MCF 10A (cell line): ENCODE data around the gene OPN1MW. TPM values are rescaled to one million over a fixed set of nuclear protein-coding genes. Genes with fewer than 3 reads are reported as not detected.
"Not testable (repeated sequence)": the region's sequence is repeated elsewhere in the genome, so short reads cannot be mapped to it uniquely, and the experiment has no call there.

Experiments
- BruUV-seq: library from RNA; stranded (reverse); fragments of 400-500 nt; replicated peaks from 2 replicates; lab custom pipeline; 2021; lab: Mats Ljungman, UMichigan
- CTCF ChIA-PET: fragments of 300-600 bp; sonication (Branson Sonifier 250); formaldehyde crosslinking; extraction: SDS; loops from one replicate; lab custom pipeline; 2021; ENCODE audit warnings: antibody characterized with exemption, inconsistent platforms; lab: Yijun Ruan, JAX
- POLR2A ChIA-PET: fragments of 300-600, 350-650 bp; sonication (Branson Sonifier 250); formaldehyde crosslinking; extraction: SDS; loops from one replicate; lab custom pipeline; 2020; ENCODE audit warnings: antibody characterized with exemption, inconsistent platforms; lab: Yijun Ruan, JAX
- DNase-seq: peaks from one replicate; pipeline ENCODE4 v3.0.0-alpha.2; 2018; ENCODE audit not compliant: unreplicated experiment
- H3K27ac Mint-ChIP-seq: one replicate; pipeline ENCODE4 v1.8.0; 2022; ENCODE audit warnings: mild to moderate bottlenecking, low read depth, mixed read lengths; ENCODE audit not compliant: unreplicated experiment
- H3K27me3 Mint-ChIP-seq: one replicate; pipeline ENCODE4 v1.8.0; 2022; ENCODE audit warnings: mixed read lengths; ENCODE audit not compliant: insufficient read depth, unreplicated experiment
- H3K36me3 Mint-ChIP-seq: one replicate; pipeline ENCODE4 v1.8.0; 2022; ENCODE audit warnings: mild to moderate bottlenecking, moderate library complexity, mixed read lengths; ENCODE audit not compliant: insufficient read depth, unreplicated experiment
- H3K4me1 Mint-ChIP-seq: one replicate; pipeline ENCODE4 v1.8.0; 2022; ENCODE audit warnings: mixed read lengths; ENCODE audit not compliant: insufficient read depth, unreplicated experiment
- H3K4me3 Mint-ChIP-seq: one replicate; pipeline ENCODE4 v1.8.0; 2022; ENCODE audit warnings: mild to moderate bottlenecking, moderate library complexity, mixed read lengths; ENCODE audit not compliant: unreplicated experiment
- H3K9me3 Mint-ChIP-seq: one replicate; pipeline ENCODE4 v1.8.0; 2022; ENCODE audit warnings: mixed read lengths; ENCODE audit not compliant: unreplicated experiment
- intact Hi-C: fragments of 100-400 bp; cut with micrococcal nuclease; formaldehyde crosslinking; loops from 2 replicates; pipeline ENCODE4 v1.14.1; 2022
- total RNA-seq: library from RNA; stranded (reverse); gene quantifications from 2 replicates; pipeline ENCODE4 v1.2.3, GENCODE V29; 2022

The OPN1MW gene
- total RNA-seq, 1 experiment from 2014 or later, result not detected

GRCh38 chrX:154196466-154196865, 14.1 kb downstream of the OPN1MW start:
- H3K27me3 Mint-ChIP-seq, intact Hi-C loops, BruUV-seq, DNase-seq, H3K4me1 Mint-ChIP-seq, H3K4me3 Mint-ChIP-seq, H3K36me3 Mint-ChIP-seq, POLR2A ChIA-PET, CTCF ChIA-PET, H3K9me3 Mint-ChIP-seq, H3K27ac Mint-ChIP-seq: not testable (repeated sequence)

- BruUV-seq, H3K27me3 Mint-ChIP-seq, H3K36me3 Mint-ChIP-seq, H3K9me3 Mint-ChIP-seq, H3K4me1 Mint-ChIP-seq, DNase-seq, CTCF ChIA-PET, H3K4me3 Mint-ChIP-seq, POLR2A ChIA-PET, intact Hi-C loops, H3K27ac Mint-ChIP-seq: not testable (repeated sequence)
Measured at GRCh38 chrX:154209670-154210418, 27.4 kb downstream of the OPN1MW start.

- H3K4me1 Mint-ChIP-seq, H3K36me3 Mint-ChIP-seq, BruUV-seq, DNase-seq, H3K27me3 Mint-ChIP-seq, H3K27ac Mint-ChIP-seq, H3K4me3 Mint-ChIP-seq, H3K9me3 Mint-ChIP-seq, POLR2A ChIA-PET, intact Hi-C loops, CTCF ChIA-PET: not testable (repeated sequence)
Measured at GRCh38 chrX:154211057-154211456, 28.7 kb downstream of the OPN1MW start.

GRCh38 chrX:154211499-154211898, 29.1 kb downstream of the OPN1MW start:
- CTCF ChIA-PET, result not testable (repeated sequence)

GRCh38 chrX:154219456-154219855, 37.1 kb downstream of the OPN1MW start, which contains the start of gene OPN1MW2:
OPN1MW2 (plus strand) TSS chrX:154219756; CDS start chrX:154219816, 60 bp downstream.
- BruUV-seq, H3K4me1 Mint-ChIP-seq, intact Hi-C loops, H3K27me3 Mint-ChIP-seq, CTCF ChIA-PET, DNase-seq, H3K4me3 Mint-ChIP-seq, H3K36me3 Mint-ChIP-seq, H3K9me3 Mint-ChIP-seq, POLR2A ChIA-PET, H3K27ac Mint-ChIP-seq: not testable (repeated sequence)

More at GRCh38 chrX:154211499-154211898, 29.1 kb downstream of the OPN1MW start:
- H3K9me3 Mint-ChIP-seq, H3K27ac Mint-ChIP-seq, POLR2A ChIA-PET, H3K4me1 Mint-ChIP-seq, H3K36me3 Mint-ChIP-seq, H3K27me3 Mint-ChIP-seq, BruUV-seq, DNase-seq, intact Hi-C loops, H3K4me3 Mint-ChIP-seq: not testable (repeated sequence)

GRCh38 chrX:154225292-154225691, 42.9 kb downstream of the OPN1MW start:
- H3K27ac Mint-ChIP-seq, DNase-seq, BruUV-seq, H3K4me1 Mint-ChIP-seq, POLR2A ChIA-PET, intact Hi-C loops, H3K9me3 Mint-ChIP-seq, H3K4me3 Mint-ChIP-seq, H3K36me3 Mint-ChIP-seq, H3K27me3 Mint-ChIP-seq, CTCF ChIA-PET: not testable (repeated sequence)

GRCh38 chrX:154226706-154227105, 44.3 kb downstream of the OPN1MW start:
- CTCF ChIA-PET, DNase-seq, POLR2A ChIA-PET, intact Hi-C loops, BruUV-seq, H3K4me1 Mint-ChIP-seq, H3K36me3 Mint-ChIP-seq, H3K27me3 Mint-ChIP-seq, H3K27ac Mint-ChIP-seq, H3K9me3 Mint-ChIP-seq, H3K4me3 Mint-ChIP-seq: not testable (repeated sequence)

- H3K4me1 Mint-ChIP-seq, H3K9me3 Mint-ChIP-seq, intact Hi-C loops, H3K27ac Mint-ChIP-seq, H3K36me3 Mint-ChIP-seq, H3K27me3 Mint-ChIP-seq, BruUV-seq, DNase-seq, POLR2A ChIA-PET, H3K4me3 Mint-ChIP-seq, CTCF ChIA-PET: not testable (repeated sequence)
Measured at GRCh38 chrX:154231443-154231842, 49.0 kb downstream of the OPN1MW start.

- DNase-seq, CTCF ChIA-PET, POLR2A ChIA-PET, H3K4me3 Mint-ChIP-seq, H3K4me1 Mint-ChIP-seq, H3K27ac Mint-ChIP-seq, H3K36me3 Mint-ChIP-seq, BruUV-seq, H3K9me3 Mint-ChIP-seq, intact Hi-C loops, H3K27me3 Mint-ChIP-seq: not testable (repeated sequence)
Measured at GRCh38 chrX:154233620-154234019, 51.2 kb downstream of the OPN1MW start.
